Keratinocyte (primary cell): Measurements from ENCODE around the gene OTOR.

ENCODE experiments used
- EZH2 ChIP-seq: IDR thresholded peaks from one replicate; pipeline ENCODE4 v1.6.1; 2012; ENCODE audit warnings: inconsistent platforms, mild to moderate bottlenecking, low read length, moderate library complexity
- TF ChIP-seq, protein P1 (sequence below), 3 experiments: IDR thresholded peaks in 1 of 3; conservative IDR thresholded peaks in 1 of 3; optimal IDR thresholded peaks in 1 of 3; 2 replicates in 2 of 3; 3 replicates in 1 of 3; pipeline versions ENCODE3 to v1.5.1; 2011; ENCODE audit warnings: low read length in 3 of 3, mild to moderate bottlenecking in 3 of 3, moderate library complexity in 2 of 3, control low read depth in 1 of 3, inconsistent platforms in 1 of 3; ENCODE audit not compliant: insufficient read depth in 2 of 3; ENCODE audit errors: extremely low read depth in 1 of 3

DNA sequence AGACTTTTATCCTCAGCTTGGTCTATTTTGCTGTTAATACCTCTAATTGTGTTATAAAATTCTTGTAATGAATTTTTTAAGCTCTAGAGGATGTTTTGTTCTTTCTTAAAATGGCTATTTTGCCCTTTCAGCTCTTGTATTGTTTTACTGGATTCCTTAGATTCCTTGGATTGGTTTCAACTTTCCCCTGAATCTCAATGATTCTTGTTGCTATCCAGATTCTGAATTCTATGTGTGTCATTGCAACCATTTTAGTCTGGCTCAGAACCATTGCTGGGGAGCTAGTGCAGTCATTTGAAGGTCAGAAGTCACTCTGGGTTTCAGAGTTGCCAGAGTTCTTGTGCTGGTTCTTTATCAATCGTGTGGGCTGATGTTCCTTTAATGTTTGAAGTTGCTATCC lies 37.1 kb downstream of the OTOR start:
- TF ChIP-seq, protein P1, sequence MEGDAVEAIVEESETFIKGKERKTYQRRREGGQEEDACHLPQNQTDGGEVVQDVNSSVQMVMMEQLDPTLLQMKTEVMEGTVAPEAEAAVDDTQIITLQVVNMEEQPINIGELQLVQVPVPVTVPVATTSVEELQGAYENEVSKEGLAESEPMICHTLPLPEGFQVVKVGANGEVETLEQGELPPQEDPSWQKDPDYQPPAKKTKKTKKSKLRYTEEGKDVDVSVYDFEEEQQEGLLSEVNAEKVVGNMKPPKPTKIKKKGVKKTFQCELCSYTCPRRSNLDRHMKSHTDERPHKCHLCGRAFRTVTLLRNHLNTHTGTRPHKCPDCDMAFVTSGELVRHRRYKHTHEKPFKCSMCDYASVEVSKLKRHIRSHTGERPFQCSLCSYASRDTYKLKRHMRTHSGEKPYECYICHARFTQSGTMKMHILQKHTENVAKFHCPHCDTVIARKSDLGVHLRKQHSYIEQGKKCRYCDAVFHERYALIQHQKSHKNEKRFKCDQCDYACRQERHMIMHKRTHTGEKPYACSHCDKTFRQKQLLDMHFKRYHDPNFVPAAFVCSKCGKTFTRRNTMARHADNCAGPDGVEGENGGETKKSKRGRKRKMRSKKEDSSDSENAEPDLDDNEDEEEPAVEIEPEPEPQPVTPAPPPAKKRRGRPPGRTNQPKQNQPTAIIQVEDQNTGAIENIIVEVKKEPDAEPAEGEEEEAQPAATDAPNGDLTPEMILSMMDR (optimal IDR thresholded peaks at IDR 0.05 in 1 of 3, IDR thresholded peaks at IDR 0.05 in 1 of 3, conservative IDR thresholded peaks at IDR 0.05 in 1 of 3; ENCODE audit: extremely low read depth in 1 of 3, insufficient read depth in 2 of 3, low read length in 3 of 3) = no peak
- TF ChIP-seq EZH2 = no peak
